GM20431 (cell line): ENCODE data around the gene LIMS4.
"Not testable (repeated sequence)": the region's sequence is repeated elsewhere in the genome, so short reads cannot be mapped to it uniquely, and the experiment has no call there.

Experiments used
- in situ Hi-C: fragments of 300-500 bp; cut with MseI, MboI; formaldehyde crosslinking; loops from one replicate; pipeline ENCODE4 v1.15.0; 2020; ENCODE audit warnings: low sequenced_read_pairs; ENCODE audit not compliant: unreplicated experiment

Gene LIMS4, protein sequence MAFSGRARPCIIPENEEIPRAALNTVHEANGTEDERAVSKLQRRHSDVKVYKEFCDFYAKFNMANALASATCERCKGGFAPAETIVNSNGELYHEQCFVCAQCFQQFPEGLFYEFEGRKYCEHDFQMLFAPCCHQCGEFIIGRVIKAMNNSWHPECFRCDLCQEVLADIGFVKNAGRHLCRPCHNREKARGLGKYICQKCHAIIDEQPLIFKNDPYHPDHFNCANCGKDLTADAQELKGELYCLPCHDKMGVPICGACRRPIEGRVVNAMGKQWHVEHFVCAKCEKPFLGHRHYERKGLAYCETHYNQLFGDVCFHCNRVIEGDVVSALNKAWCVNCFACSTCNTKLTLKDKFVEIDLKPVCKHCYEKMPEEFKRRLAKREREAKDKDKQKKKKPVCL

GRCh38 chr2:110472171-110473058, at the start of gene LIMS4:
Gene LIMS4, minus strand, starts transcription at chr2:110472816. Its CDS starts 38 bp downstream, at chr2:110472778.
- in situ Hi-C loops, result not testable (repeated sequence)

DNA sequence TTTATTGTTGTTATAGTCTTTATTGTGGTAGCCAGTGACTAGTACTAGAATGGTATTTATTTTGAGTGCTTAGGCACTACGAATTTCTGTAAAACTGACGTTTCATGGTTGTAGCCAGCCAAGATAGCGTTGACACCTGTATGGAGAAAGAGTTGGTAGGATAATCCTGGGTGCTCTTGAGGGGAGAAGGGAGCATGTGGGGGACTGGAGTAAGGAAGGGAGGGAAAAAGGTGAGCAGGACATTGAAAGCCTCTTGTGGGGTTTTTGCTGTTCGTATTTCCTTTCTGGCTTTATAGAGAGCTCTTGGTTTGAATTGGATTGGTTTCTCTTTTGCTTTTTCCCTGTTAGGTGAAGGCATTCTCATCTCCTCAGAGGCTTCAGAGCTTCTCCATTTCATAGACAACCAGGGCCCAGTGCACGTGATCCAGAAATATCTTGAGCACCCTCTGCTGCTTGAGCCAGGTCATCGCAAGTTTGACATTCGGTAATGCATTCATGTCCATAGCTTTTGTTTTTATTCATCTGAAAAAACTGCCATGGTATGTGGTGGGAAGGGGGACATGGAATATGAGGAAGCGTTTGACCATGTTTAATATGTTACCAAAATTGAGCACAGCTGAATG, 27.2 kb upstream of the LIMS4 start:
- in situ Hi-C loops, result not testable (repeated sequence)

DNA sequence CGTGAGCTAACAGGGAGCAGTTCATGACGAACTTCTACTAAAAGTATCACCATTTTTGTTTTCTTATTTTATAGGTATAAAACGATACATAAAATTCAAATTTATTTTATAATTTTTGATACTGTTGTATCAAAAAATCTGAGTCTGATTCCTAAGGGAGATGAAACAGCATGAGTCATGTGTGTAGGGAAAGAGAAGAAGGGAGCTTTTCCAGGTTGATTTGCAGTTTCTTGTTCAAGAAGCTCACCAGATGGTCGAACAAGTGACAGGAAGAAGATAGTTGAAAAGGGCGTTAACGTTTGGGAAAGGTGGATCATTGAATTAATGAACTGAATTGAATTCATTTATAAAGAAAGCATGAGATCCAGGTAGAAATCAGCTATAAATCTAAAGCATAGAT, 23.4 kb upstream of the LIMS4 start:
- in situ Hi-C loops, result not testable (repeated sequence)

DNA sequence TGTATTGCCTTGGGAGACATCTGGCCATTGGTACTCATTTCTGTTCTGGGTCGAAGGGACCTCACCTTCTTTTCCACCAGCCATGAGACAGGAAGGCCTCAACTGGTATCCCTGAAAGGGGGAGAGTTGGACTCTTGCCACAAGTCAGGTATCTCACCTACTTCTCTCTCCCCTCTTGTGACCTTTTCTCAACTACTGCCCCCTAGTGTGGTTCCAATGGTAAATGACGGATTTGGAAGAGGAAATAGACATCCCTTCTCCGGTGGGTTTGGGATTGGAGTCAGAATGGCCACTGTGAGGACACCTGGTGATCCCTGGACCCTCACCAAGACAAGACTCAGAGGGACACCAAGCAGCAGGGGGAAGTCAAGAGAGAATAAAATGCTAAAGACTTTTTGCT, 21.9 kb upstream of the LIMS4 start:
- in situ Hi-C loops, result not testable (repeated sequence)

DNA sequence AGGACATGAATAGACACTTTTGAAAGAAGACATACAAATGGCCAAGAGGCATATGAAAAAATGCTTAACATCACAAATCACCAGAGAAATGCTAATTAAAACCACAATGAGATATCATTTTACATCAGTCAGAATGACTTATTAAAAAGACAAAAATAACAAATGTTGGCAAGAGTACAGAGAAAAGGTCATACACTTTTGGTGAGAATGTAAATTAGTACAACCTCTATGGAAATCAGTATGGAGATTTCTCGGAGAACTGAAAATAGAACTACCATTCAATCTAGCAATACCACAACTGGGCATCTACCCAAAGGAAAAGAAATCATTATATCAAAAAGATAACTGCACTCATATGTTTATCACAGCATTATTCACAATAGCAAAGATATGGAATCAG, 16.4 kb upstream of the LIMS4 start:
- in situ Hi-C loops, result not testable (repeated sequence)

DNA sequence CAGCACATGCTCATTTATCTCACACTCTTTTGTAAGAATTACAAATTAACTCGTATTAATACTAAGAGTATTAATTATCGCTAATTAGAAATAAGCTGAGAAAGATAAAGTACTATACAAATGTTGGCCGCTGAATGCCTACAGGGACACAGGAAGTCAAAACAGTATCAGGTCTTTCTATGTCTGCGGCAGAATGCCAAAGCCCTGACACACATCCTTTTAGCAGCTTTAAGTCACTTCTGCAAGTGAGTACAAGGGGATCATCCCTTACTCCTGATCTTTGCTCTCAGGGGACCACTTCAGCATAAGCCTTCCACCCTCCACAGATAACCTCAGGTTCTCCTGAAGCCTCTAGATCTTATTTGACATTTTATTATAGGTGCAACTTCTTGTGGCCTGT, 10.1 kb upstream of the LIMS4 start:
- in situ Hi-C loops, result not testable (repeated sequence)

DNA sequence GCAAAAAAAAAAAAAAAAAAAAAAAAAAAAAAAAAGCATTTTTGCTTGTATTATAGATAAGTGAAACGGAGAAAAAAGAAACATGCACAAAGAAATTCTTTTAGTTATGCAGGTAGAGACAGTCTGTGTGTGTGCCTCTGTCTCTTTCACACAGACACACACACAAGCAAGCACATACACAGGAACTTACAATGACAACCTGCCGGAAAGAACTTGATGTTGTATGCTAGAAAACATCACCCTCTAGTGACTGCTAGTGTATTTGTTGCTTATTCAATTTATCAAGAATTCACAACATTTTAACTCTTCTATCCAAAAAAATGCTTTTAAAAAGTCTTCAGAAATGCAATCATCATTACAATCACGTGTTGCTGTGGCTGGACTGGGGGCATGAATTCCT, 8.6 kb upstream of the LIMS4 start:
- in situ Hi-C loops, result not testable (repeated sequence)

DNA sequence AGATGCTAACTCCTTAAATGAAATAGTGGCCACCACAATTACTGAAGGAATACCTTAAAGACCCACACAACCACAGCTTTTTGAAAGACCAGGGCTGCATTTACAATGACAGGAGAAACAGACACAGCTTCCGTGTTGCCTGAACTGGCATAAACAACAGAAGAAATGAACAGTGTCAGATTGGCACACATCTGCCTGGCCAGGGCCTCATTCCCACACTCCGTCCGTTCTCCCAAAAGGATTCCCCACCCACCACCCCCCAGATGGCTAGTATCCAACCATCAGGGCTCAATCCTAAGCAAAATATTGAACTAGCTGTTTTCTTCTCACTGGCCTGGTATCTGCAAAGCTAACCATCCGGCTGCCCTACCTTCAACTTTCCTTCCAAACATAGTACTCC, 7.5 kb upstream of the LIMS4 start:
- in situ Hi-C loops, result not testable (repeated sequence)

DNA sequence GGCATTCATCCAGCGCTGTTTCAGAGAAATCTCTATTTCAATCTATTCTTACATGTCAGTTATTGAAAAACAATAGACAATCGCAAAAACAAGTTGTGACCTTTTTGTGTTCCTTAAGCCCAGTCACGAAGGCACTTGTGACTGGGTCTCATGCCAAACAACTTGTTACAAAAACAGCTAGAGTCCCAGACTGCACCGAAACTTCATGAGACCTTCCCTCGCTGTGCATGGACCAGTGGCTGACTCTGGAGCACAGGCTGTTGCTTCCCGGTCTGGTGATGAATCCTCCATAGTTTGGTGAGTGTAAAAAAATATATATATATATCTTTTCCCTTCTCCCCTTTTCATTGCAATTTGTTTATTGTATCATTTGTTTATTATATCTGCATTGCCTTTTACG, 4.8 kb upstream of the LIMS4 start:
- in situ Hi-C loops, result not testable (repeated sequence)

DNA sequence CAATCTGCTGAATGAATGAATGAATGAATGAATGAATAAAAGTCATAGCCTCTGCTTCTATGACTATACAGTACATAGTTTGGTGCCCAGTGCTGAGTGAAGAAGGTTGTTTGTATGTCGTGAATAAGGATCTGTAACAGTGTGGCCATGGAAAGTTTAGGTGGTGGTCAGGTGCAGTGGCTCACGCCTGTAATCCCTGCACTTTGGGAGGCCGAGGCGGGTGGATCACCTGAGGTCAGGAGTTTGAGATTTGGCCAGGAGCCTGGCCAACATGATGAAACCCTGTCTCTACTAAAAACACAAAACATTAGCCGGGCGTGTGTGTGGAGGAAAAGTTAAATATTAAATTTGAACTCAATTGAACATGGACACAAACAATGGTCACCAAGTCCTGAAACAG, 4.3 kb upstream of the LIMS4 start:
- in situ Hi-C loops, result not testable (repeated sequence)

DNA sequence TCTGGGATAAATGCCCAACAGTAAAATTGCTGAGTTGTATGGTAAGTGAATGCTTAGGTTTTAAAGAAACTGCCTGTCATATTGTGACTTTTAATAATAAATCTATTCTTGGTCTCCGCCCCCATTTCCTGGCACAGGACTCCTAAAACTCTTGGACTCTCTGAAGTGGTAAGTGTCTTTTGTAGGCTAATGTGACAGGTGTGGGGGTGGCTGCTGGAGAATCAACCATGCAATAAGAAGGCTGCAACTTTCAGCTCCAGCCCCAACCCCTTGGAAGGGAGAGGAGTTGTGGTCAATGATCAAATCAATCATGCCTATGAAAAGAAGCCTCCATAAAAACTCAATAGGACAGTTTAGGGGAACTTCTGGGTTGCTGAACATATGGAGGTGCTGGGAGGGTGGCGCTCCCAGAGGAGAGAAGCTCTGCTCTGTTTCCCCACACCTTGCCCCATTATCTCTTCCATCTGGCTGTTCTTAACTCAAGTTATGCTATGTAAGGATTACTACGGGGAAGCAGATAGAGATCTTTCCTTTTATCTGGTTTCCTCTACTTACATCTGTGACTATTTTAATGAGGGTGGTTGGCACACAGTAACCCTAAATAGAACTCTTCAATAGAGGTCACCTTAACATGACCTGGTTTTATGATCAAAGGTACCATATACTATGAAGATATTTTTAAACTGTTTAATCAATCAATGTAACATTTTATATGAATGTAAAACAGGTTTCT, 3.2 kb upstream of the LIMS4 start:
- in situ Hi-C loops, result not testable (repeated sequence)

DNA sequence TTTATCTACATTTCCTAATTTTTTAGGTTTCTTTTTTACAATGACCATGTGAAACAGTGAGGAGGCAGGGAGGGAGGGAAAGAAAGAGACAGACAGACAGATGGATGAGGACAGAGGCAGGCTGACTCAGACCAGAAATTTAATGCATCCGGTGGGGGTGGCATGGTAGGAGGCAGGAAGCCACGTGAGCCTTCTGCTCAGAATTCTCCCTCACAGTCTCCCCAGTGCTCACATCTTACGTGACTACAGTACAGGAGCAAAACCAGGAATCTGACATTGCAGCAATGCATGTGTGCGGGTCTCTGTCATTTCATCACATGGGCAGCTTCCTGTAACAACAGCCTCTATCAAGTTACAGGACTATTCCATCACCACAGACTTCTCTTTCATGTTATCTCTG, 2.3 kb upstream of the LIMS4 start:
- in situ Hi-C loops, result not testable (repeated sequence)

GRCh38 chr2:110473059-110473358, 393 bp upstream of the LIMS4 start:
- in situ Hi-C loops, result not testable (repeated sequence)

GRCh38 chr2:110468921-110469320, 3.7 kb downstream of the LIMS4 start:
- in situ Hi-C loops, result not testable (repeated sequence)

DNA sequence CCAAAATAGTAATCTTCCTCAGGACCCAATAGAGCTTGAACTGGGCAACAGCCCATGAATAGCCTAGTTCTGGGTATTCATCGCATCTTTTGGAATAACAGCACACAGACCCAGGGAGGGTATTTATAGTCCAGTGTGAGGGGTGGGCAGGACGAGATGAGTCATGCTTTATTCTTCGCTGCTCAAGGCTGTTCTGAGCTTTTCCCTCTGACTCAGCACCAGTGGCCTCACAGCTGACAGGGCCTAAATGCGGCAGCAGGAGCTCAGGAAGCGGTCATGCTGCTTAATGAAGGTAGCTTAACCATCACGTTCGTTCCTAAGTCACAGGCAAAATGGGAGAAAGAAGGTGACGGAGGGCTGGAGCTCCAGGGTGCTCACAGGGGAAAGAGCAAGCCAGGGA, 7.3 kb downstream of the LIMS4 start:
- in situ Hi-C loops, result not testable (repeated sequence)

- in situ Hi-C loops, result not testable (repeated sequence)
These were observed 10.2 kb downstream of the LIMS4 start for GRCh38 chr2:110462458-110462857.

DNA sequence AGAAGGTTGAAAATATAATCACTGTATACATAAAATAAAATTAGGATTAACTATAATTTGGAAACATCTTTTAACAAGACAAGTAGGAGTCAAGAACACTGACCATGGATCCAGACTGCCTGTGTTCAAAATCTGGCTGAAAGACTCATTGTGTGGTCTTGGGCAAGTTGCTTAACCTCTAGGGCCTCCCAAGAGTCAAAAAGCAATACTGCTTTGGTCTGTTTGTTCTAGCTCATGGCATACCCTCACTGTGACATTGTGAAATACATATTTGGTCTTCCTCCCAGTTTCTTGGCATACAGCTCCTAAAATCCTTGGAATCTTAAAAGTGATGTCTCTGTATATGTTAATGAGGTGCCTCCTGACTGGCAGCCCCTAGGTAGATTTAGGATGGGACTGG, 12.3 kb downstream of the LIMS4 start:
- in situ Hi-C loops, result not testable (repeated sequence)

DNA sequence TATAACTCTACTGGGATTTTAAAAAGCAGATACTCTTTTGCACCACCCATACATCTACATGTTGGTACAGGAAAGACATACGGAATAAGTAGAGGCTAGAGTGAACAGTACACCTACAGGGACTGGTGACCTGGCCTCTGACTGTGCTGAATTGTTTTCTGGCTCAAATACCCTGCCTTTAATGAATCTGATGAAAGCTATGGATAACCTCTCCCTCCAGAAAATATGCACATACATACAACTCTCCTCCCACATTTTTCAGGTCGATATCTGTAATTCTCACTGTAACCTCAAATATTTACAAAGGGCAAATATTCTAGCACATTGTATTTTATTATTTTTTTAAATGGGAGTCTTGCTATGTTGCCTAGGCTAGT, 15.4 kb downstream of the LIMS4 start:
- in situ Hi-C loops, result not testable (repeated sequence)

GRCh38 chr2:110456291-110457213, 16.1 kb downstream of the LIMS4 start:
- in situ Hi-C loops, result not testable (repeated sequence)
